HepG2 (cell line): ENCODE data around the gene HNRNPA2B1. TPM values are rescaled to one million over a fixed set of nuclear protein-coding genes. Genes with fewer than 3 reads are reported as not detected.
A peak's percentile ranks its signal among the peaks of the same experiment; 100 is the strongest.

ENCODE experiments used
- ATAC-seq: fragments of 200-7000 bp; cut with Tn5 transposase; 3 replicates; pipeline ENCODE4 v1.9.1; 2020; ENCODE audit warnings: mild to moderate bottlenecking, moderate library complexity
- BruUV-seq: library from RNA; stranded (reverse); fragments of 400-500 nt; replicated peaks from 2 replicates; lab custom pipeline; 2021; lab: Mats Ljungman, UMichigan
- CTCF ChIA-PET: fragments of 300-600 bp; formaldehyde crosslinking; extraction: SDS; loops from one replicate; lab custom pipeline; 2021; ENCODE audit warnings: low total read pairs, inconsistent platforms, low intra/inter-chr PET ratio; lab: Yijun Ruan, JAX
- POLR2A ChIA-PET: fragments of 350-600 bp; sonication (Branson Sonifier 250); formaldehyde crosslinking; loops from one replicate; lab custom pipeline; 2020; ENCODE audit warnings: antibody characterized with exemption, inconsistent platforms; lab: Yijun Ruan, JAX
- DNase-seq: peaks from one replicate; pipeline ENCODE4 v3.0.0-alpha.2; 2015; ENCODE audit warnings: low spot score
- FAIRE-seq: peaks from 3 replicates; lab custom pipeline; 2011; peaks lifted over from hg19 to GRCh38; lab: Jason Lieb, UNC
- H2AFZ ChIP-seq: one replicate; pipeline ENCODE4 v1.6.1; 2011; ENCODE audit warnings: low read length, inconsistent platforms
- H3K27ac ChIP-seq: fragments of 300-600 bp; 3 replicates; pipeline ENCODE4 v1.8.0; 2011; ENCODE audit warnings: mixed run types, mild to moderate bottlenecking, mixed read lengths, low read length, inconsistent platforms; ENCODE audit not compliant: insufficient read depth; ENCODE audit errors: extremely low read length
- H3K27me3 ChIP-seq, 2 experiments: fragments of 200-600 bp in 1 of 2; 2 replicates in 1 of 2; 3 replicates in 1 of 2; pipeline versions ENCODE4 v1.6.0 to v1.8.0; 2011; ENCODE audit warnings: low read length in 2 of 2, mild to moderate bottlenecking in 2 of 2, moderate library complexity in 2 of 2, inconsistent platforms in 1 of 2; ENCODE audit not compliant: insufficient read depth in 2 of 2, control insufficient read depth in 1 of 2
- H3K36me3 ChIP-seq, 2 experiments: fragments of 200-600 bp in 1 of 2; replicated peaks in 1 of 2; 2 replicates in 1 of 2; 3 replicates in 1 of 2; pipeline versions ENCODE4 v1.5.1 to v1.8.0; 2011; ENCODE audit warnings: low read length in 2 of 2, inconsistent platforms in 1 of 2; ENCODE audit not compliant: insufficient read depth in 2 of 2, control insufficient read depth in 1 of 2
- H3K4me1 ChIP-seq: 2 replicates; pipeline ENCODE4 v1.5.1; 2012; ENCODE audit warnings: low read length, inconsistent platforms; ENCODE audit not compliant: insufficient read depth
- H3K4me2 ChIP-seq: 2 replicates; pipeline ENCODE4 v1.6.0; 2011; ENCODE audit warnings: low read depth, low read length, inconsistent platforms
- H3K4me3 ChIP-seq, 3 experiments: fragments of 200-600 bp in 1 of 3; sonication (generic), shearing (Covaris generic) in 1 of 3; replicated peaks in 1 of 3; 2 replicates each; pipeline ENCODE4 v1.5.1; 2011 to 2016; ENCODE audit warnings: low read length in 3 of 3, inconsistent platforms in 2 of 3, low read depth in 2 of 3, mild to moderate bottlenecking in 2 of 3, control low read depth in 1 of 3, mixed read lengths in 1 of 3; ENCODE audit not compliant: insufficient read depth in 1 of 3
- H3K79me2 ChIP-seq: one replicate; pipeline ENCODE4 v1.6.1; 2011; ENCODE audit warnings: low read length, inconsistent platforms; ENCODE audit not compliant: insufficient read depth
- H3K9ac ChIP-seq: 2 replicates; pipeline ENCODE4 v1.6.0; 2011; ENCODE audit warnings: mild to moderate bottlenecking, low read depth, low read length, inconsistent platforms; ENCODE audit not compliant: insufficient read depth
- H3K9me3 ChIP-seq: 2 replicates; pipeline ENCODE4 v1.5.1; 2012; ENCODE audit warnings: mild to moderate bottlenecking, low read length
- H4K20me1 ChIP-seq: 2 replicates; pipeline ENCODE4 v1.6.0; 2011; ENCODE audit warnings: inconsistent platforms, mild to moderate bottlenecking, low read length, moderate library complexity; ENCODE audit not compliant: insufficient read depth
- AGO1 ChIP-seq: fragments of 200-400 bp; formaldehyde crosslinking; IDR thresholded peaks from 2 replicates; pipeline ENCODE4 v1.6.1; 2017; ENCODE audit warnings: mild to moderate bottlenecking, low read depth, low read length, moderate library complexity; ENCODE audit not compliant: poor library complexity, severe bottlenecking
- ATF4 ChIP-seq, 2 experiments: fragments of 450-650 bp in 1 of 2; sonication (generic) in 1 of 2; formaldehyde crosslinking; IDR thresholded peaks; 2 replicates each; pipeline versions ENCODE4 v1.5.0 to v1.8.0; 2020 to 2022; ENCODE audit warnings: mild to moderate bottlenecking in 1 of 2, missing genetic modification reagents in 1 of 2
- BCL3 ChIP-seq: sonication (generic); formaldehyde crosslinking; IDR thresholded peaks from 2 replicates; pipeline ENCODE4 v1.5.1; 2020; ENCODE audit warnings: mild to moderate bottlenecking, missing genetic modification reagents, moderate library complexity
- CBFB ChIP-seq: sonication (generic); formaldehyde crosslinking; IDR thresholded peaks from 2 replicates; pipeline ENCODE4 v1.4.0; 2020; ENCODE audit warnings: missing genetic modification reagents
- ERF ChIP-seq: IDR thresholded peaks from 2 replicates; pipeline ENCODE4 v1.6.1; 2018; ENCODE audit warnings: missing biosample characterization, missing genetic modification reagents
- MLLT10 ChIP-seq: sonication (generic); formaldehyde crosslinking; IDR thresholded peaks from 2 replicates; pipeline ENCODE4 v1.4.0; 2020; ENCODE audit warnings: missing genetic modification reagents
- MXI1 ChIP-seq: IDR thresholded peaks from 3 replicates; pipeline ENCODE4 v1.6.1; 2012; ENCODE audit warnings: low read depth, low read length, inconsistent platforms, borderline replicate concordance
- PAWR ChIP-seq: sonication (generic); formaldehyde crosslinking; IDR thresholded peaks from 2 replicates; pipeline ENCODE4 v1.4.0; 2020; ENCODE audit warnings: missing genetic modification reagents, mild to moderate bottlenecking, borderline replicate concordance
- POLR2AphosphoS2 ChIP-seq: IDR thresholded peaks from 2 replicates; pipeline ENCODE4 v1.6.1; 2011; ENCODE audit warnings: low read depth, low read length, improper control_type of control experiment
- POLR2AphosphoS5 ChIP-seq: IDR thresholded peaks from 2 replicates; pipeline ENCODE4 v1.6.1; 2012; ENCODE audit warnings: low read depth, low read length
- POLR2G ChIP-seq: fragments of 200-400 bp; formaldehyde crosslinking; IDR thresholded peaks from 2 replicates; pipeline ENCODE4 v1.6.1; 2018; ENCODE audit warnings: mild to moderate bottlenecking, low read depth, low read length, moderate library complexity
- SAP130 ChIP-seq: IDR thresholded peaks from 2 replicates; pipeline ENCODE4 v1.6.1; 2016; ENCODE audit warnings: low read depth
- SSRP1 ChIP-seq: IDR thresholded peaks from 2 replicates; pipeline ENCODE4 v1.6.1; 2016; ENCODE audit warnings: control low read depth
- TCF7 ChIP-seq: sonication (generic); IDR thresholded peaks from 2 replicates; pipeline ENCODE4 v1.6.1; 2016; ENCODE audit warnings: antibody characterized with exemption, low read depth
- ZNF160 ChIP-seq: sonication (generic); formaldehyde crosslinking; IDR thresholded peaks from 2 replicates; pipeline ENCODE4 v1.8.0; 2022; ENCODE audit warnings: mild to moderate bottlenecking, inconsistent platforms, missing genetic modification reagents
- ZNF20 ChIP-seq: sonication (generic); formaldehyde crosslinking; IDR thresholded peaks from 2 replicates; pipeline ENCODE4 v1.4.0; 2020; ENCODE audit warnings: mild to moderate bottlenecking, moderate library complexity, missing genetic modification reagents
- ZNF431 ChIP-seq: sonication (generic); formaldehyde crosslinking; IDR thresholded peaks from 2 replicates; pipeline ENCODE4 v1.9.0; 2022; ENCODE audit warnings: missing genetic modification reagents, low read depth, mild to moderate bottlenecking, borderline replicate concordance
- ZNF550 ChIP-seq: sonication (generic); formaldehyde crosslinking; IDR thresholded peaks from 2 replicates; pipeline ENCODE4 v1.4.0; 2020; ENCODE audit warnings: mild to moderate bottlenecking, missing genetic modification reagents, borderline replicate concordance
- ZNF780A ChIP-seq: sonication (generic); formaldehyde crosslinking; IDR thresholded peaks from 2 replicates; pipeline ENCODE4 v1.8.0; 2022; ENCODE audit warnings: mild to moderate bottlenecking, missing genetic modification reagents, moderate library complexity
- WGBS: methylation state at CpG from one replicate; pipeline ENCODE4 v1.1.6; 2017; ENCODE audit warnings: low lambda C conversion rate; 5-methylcytosine and 5-hydroxymethylcytosine counted together
- in situ Hi-C: cut with HindIII; loops from 2 replicates; pipeline ENCODE4 v1.10.0; 2017; ENCODE audit warnings: low pct_unique_long_range_greater_than_20kb; ENCODE audit not compliant: extremely low pct_ligation_motif_present
- intact Hi-C: fragments of 100-400 bp; cut with micrococcal nuclease; formaldehyde crosslinking; loops from one replicate; pipeline ENCODE4 v1.10.0; 2022; ENCODE audit not compliant: unreplicated experiment
- polyA plus RNA-seq, 8 experiments: library from polyadenylated mRNA; depleted of rRNA in 3 of 8; stranded (reverse) in 7 of 8; unstranded in 1 of 8; fragments of >200 nt; fragmentation: Illumina TruSeq in 4 of 8; extraction: Trizol in 4 of 8; gene quantifications; 2 replicates each; pipeline versions ENCODE4 v1.2.1 to v1.2.3, GENCODE V29; 2011 to 2016; ENCODE audit warnings: low read depth in 4 of 8, missing spikeins in 1 of 8, mixed read lengths in 1 of 8; ENCODE audit not compliant: insufficient read depth in 1 of 8
- total RNA-seq, 5 experiments: library from RNA; depleted of rRNA; stranded (reverse); fragments of >200 nt; fragmentation: Illumina TruSeq; extraction: Trizol; gene quantifications; 2 replicates each; pipeline ENCODE4 v1.2.3, GENCODE V29; 2016; ENCODE audit warnings: low read depth in 1 of 5

Gene HNRNPA2B1
- total and polyA plus RNA-seq, 2 of the 13 experiments (the other 11 are each of a cell fraction or from before 2014, with no cell fraction given), result 193 to 412 TPM

- CTCF ChIA-PET, result no interaction called here
- H3K9me3 ChIP-seq, result no peaks in the 10 kb centered on the region
- peaks cover 40% of the 10 kb centered on the region for H4K20me1 ChIP-seq
- DNase-seq (no peak), ATAC-seq (no peak), FAIRE-seq (no peak)
- H3K27me3 ChIP-seq, result no peaks in the 10 kb centered on the region
- H3K4me1 ChIP-seq, result peaks cover 30% of the 10 kb centered on the region
- peaks cover 0 to 8% of the 10 kb centered on the region in 2 experiments; a peak in 2 of 5 replicates for H3K36me3 ChIP-seq
- BruUV-seq, result TSS peak; percentile 66
- 97% methylated on average over 10 of the region's 10 CpGs for WGBS
- TF ChIP-seq SAP130 (CRISPR knock-in tag), result no peak
- no peak for TF ChIP-seq CBFB (CRISPR knock-in tag)
- TF ChIP-seq AGO1, result peak; percentile 5
- TF ChIP-seq SSRP1 (CRISPR knock-in tag), result peak; percentile 58; the same call in 1 of the 2 replicates
- 0 out of 4 replicates have a peak, but pooled peaks of 1 of the 2 experiments have one; percentile 3 for TF ChIP-seq ATF4 (CRISPR knock-in tag; IDR thresholded peaks at IDR 0.05)
- TF ChIP-seq PAWR (CRISPR knock-in tag), result no peak
- no peak for TF ChIP-seq ZNF160
- no peak for TF ChIP-seq ZNF550 (CRISPR knock-in tag)
- TF ChIP-seq BCL3 (CRISPR knock-in tag), result no peak
- peak; percentile 76 for TF ChIP-seq POLR2G
- no peak for TF ChIP-seq MLLT10 (CRISPR knock-in tag)
- no peak for TF ChIP-seq ERF (CRISPR knock-in tag)
- TF ChIP-seq MXI1, result no peak
- 0 out of 2 replicates have a peak, but pooled peaks have one; percentile 20 for TF ChIP-seq ZNF780A
- peak; percentile 87; the same call in 1 of the 2 replicates for TF ChIP-seq POLR2AphosphoS2
- no peak for TF ChIP-seq TCF7
- TF ChIP-seq POLR2AphosphoS5, result peak; percentile 48; the same call in 1 of the 2 replicates
- no peak for TF ChIP-seq ZNF431 (CRISPR knock-in tag)
- TF ChIP-seq ZNF20 (CRISPR knock-in tag), result no peak
- in situ Hi-C loops (loop anchor here (10.0 kb wide), 1 partner anchor 90 kb away; no protein-coding TSS in a partner anchor), intact Hi-C loops (no loop called here)
- H3K9ac ChIP-seq, result no peak overlapping the region
- POLR2A ChIA-PET, result interaction anchor here (1.5 kb wide), 1 partner anchor 15 kb away, joined by 6 read pairs; the partner anchor contains the start of gene HNRNPA2B1
- no peak overlapping the region for H2AFZ ChIP-seq
- no peak overlapping the region for H3K4me2 ChIP-seq
- no peak overlapping the region for H3K4me3 ChIP-seq
- no peaks in the 10 kb centered on the region for H3K79me2 ChIP-seq
- H3K27ac ChIP-seq, result no peak overlapping the region
Measured at GRCh38 chr7:26185131-26185843, 15.3 kb downstream of the HNRNPA2B1 start.
